Stimulated activated effector memory CD8-positive, alpha-beta T cell treated with anti-CD3 and anti-CD28 coated beads, Interleukin-12 subunit alpha, Interleukin-12 subunit beta, amount 100 ng/mL, for 72 hours (primary cell): ENCODE data around the gene KLHL21.
"Not testable (repeated sequence)": the region's sequence is repeated elsewhere in the genome, so short reads cannot be mapped to it uniquely, and the experiment has no call there.

ENCODE experiments used
- ATAC-seq: fragments of 150-1000 bp; cut with Tn5 transposase; 2 replicates; pipeline ENCODE4 v1.10.0; 2021
- DNase-seq, 2 donors: peaks; one replicate each; pipeline ENCODE4 v3.0.0; 2021 to 2022; ENCODE audit warnings: low spot score in 2 of 2
- H3K27ac Mint-ChIP-seq: one replicate; pipeline ENCODE4 v1.8.0; 2022; ENCODE audit warnings: mild to moderate bottlenecking, mixed read lengths
- H3K36me3 Mint-ChIP-seq: one replicate; pipeline ENCODE4 v1.8.0; 2022; ENCODE audit warnings: mild to moderate bottlenecking, mixed read lengths
- H3K4me1 Mint-ChIP-seq: one replicate; pipeline ENCODE4 v1.8.0; 2022; ENCODE audit warnings: mixed read lengths
- H3K4me3 Mint-ChIP-seq: one replicate; pipeline ENCODE4 v1.8.0; 2022; ENCODE audit warnings: mild to moderate bottlenecking, mixed read lengths
- H3K9me3 Mint-ChIP-seq: one replicate; pipeline ENCODE4 v1.8.0; 2022; ENCODE audit warnings: mixed read lengths

Gene KLHL21, protein sequence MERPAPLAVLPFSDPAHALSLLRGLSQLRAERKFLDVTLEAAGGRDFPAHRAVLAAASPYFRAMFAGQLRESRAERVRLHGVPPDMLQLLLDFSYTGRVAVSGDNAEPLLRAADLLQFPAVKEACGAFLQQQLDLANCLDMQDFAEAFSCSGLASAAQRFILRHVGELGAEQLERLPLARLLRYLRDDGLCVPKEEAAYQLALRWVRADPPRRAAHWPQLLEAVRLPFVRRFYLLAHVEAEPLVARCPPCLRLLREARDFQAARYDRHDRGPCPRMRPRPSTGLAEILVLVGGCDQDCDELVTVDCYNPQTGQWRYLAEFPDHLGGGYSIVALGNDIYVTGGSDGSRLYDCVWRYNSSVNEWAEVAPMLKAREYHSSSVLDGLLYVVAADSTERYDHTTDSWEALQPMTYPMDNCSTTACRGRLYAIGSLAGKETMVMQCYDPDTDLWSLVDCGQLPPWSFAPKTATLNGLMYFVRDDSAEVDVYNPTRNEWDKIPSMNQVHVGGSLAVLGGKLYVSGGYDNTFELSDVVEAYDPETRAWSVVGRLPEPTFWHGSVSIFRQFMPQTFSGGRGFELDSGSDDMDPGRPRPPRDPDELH

DNA sequence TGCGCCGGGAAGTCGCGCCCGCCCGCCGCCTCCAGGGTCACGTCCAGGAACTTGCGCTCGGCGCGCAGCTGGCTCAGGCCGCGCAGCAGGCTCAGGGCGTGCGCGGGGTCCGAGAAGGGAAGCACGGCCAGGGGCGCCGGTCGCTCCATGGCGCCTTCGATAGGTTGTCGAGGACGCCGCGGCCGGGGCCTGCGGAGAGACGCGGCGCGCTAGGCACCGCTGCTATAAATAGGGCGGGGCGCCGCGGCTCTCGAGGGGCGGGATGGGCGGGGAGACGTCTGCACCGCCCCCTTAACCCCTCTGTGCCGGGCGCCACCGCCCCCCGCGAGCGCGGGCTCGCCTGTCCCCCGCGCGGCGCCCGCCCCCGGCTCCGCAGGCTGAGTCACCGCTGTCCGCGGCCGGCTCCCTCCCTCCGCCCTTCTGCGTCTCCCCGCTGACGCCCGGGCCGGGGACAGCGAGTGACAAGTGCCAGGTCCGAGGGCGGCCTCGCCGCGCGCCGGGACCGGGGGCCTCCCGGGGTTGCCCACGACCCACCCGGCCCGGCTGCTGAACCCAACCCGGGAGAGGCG lies at the start of gene KLHL21:
TSS of gene KLHL21 (minus strand) at position 201 of the 569 bp plus-strand sequence. CDS start at position 149, 52 bp downstream.
- Mint-ChIP-seq H3K4me3 (peak within 1 kb of the TSS; percentile 95), H3K36me3 (peaks cover 44% of the 10 kb centered on the region)

DNA sequence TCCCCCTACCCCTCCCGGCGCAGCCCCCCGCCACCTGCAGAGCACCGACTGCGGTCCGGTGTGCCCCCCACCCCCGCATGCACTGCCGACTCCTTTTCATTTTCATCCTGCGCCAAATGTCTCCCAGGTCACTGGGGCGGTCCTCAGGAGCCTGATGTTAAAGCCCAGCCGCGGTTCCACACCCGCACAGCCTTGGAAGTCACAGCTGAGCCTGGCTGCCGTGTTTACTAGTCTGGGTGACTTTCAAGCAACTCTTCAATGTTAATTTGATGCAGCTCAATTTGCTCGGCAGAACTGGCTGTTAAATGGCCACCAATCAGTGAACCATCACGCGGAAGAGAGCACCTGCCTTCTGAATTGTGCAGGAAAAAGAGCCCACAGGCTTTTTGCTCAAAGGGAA lies 49.2 kb upstream of the KLHL21 start:
- Mint-ChIP-seq H3K36me3 (peaks cover 22% of the 10 kb centered on the region), H3K9me3 (no peaks in the 10 kb centered on the region)

More for the DNA sequence above, at the start of gene KLHL21:
- peak; percentile 74 for ATAC-seq
- peak within 1 kb of the TSS; percentile 98 for H3K27ac Mint-ChIP-seq
- peaks cover 13% of the 10 kb centered on the region for H3K4me1 Mint-ChIP-seq
- H3K9me3 Mint-ChIP-seq = no peaks in the 10 kb centered on the region
- peak; percentile 91 to 94 for DNase-seq

DNA sequence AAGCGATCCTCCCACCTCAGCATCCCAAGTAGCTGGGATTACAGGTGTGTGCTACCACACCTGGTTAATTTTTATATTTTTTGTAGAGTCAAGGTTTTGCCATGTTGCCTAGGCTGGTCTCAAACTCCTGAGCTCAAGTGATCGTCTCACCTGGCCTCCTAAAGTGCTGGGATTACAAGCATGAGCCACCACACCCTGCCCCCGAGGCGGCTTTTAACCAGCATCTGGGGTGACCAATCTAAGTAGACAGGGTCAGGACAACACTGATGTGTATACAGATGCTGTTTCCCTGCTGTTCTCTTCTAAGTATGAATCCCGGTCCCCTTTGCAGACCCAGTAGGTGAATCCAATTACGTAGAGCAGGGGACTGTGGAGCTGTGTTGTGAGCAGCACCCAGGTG lies 45.9 kb upstream of the KLHL21 start:
- Mint-ChIP-seq H3K4me1 (no peaks in the 10 kb centered on the region), H3K27ac (no peak overlapping the region), H3K36me3 (peaks cover 45% of the 10 kb centered on the region), H3K9me3 (no peaks in the 10 kb centered on the region), H3K4me3 (no peak overlapping the region)
- DNase-seq = no peak
- no peak for ATAC-seq

More for the DNA sequence above, 49.2 kb upstream of the KLHL21 start:
- no peak overlapping the region for H3K27ac Mint-ChIP-seq
- H3K4me1 Mint-ChIP-seq = no peaks in the 10 kb centered on the region
- DNase-seq = no peak
- H3K4me3 Mint-ChIP-seq = no peak overlapping the region
- ATAC-seq = no peak

DNA sequence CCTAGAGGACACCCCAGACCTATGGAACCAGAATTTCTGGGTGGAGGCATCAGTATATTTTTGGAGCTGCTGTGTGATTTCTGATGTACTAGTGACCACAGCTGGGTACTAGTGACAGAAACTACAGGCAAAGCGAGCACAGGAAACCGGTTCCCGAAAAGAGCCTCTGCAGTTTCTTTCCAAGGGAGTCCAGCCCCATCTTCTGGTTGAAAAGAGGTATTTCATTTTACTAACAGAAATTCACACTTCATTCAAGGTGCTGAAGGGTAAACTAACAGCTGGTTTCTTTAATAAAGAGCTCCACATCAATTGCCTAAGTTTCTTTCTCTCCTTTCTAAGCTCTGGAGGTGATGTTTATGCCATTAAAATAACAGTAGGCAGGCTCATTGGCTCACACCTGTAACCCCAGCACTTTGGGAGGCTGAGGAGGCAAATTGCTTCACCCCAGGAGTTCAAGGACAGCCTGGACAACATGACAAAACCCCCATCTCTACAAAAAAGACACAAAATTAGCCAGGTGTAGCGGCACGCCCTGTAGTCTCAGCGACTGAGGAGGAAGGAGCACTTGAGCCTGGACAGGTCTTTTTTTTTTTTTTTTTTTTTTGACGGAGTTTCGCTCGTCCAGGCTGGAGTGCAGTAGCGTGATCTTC lies 44.0 kb upstream of the KLHL21 start:
- ATAC-seq (peak; percentile 51), DNase-seq (no peak)
- Mint-ChIP-seq H3K27ac (no peak overlapping the region), H3K36me3 (peaks cover 48% of the 10 kb centered on the region), H3K4me3 (no peak overlapping the region), H3K4me1 (no peaks in the 10 kb centered on the region), H3K9me3 (no peaks in the 10 kb centered on the region)

DNA sequence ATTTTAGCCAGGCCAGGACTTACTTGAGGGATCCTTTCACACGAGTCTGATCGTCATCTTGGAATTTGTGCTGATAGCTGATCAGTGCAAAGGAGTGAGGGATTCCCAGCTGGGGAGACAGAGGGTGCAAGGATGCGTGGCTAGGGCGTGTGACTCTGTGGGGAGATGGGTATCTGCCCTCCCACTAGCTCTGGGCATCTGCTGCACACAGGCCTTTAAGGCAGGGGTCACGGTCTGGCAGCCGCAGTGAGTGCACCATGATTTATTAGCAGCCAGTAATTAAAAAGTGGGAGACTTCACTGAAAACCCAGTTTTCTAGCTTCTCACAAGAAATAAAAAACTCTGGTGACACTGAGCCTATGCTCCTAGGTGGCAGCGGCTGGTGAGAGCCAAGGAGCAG lies 42.3 kb upstream of the KLHL21 start:
- Mint-ChIP-seq H3K36me3 (peaks cover 61% of the 10 kb centered on the region), H3K4me3 (no peak overlapping the region), H3K27ac (no peak overlapping the region), H3K9me3 (no peaks in the 10 kb centered on the region), H3K4me1 (no peaks in the 10 kb centered on the region)
- DNase-seq = no peak
- no peak for ATAC-seq

DNA sequence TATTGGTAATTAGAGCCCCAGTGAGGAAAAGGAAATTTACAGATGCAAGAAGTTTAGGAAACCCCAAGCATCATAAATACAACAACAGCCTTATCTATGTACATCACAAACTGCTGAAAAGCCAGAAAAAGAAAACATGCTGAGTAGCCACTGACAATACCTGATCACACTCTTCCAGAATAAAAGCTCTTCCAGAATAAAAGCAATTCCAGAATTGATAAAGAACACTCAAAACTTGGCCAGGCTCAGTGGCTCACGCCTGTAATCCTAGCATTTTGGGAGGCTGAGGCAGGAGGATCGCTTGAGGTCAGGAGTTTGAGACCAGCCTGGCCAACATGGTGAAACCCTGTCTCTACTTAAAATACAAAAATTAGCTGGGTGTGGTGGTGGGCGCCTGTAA lies 38.2 kb upstream of the KLHL21 start:
- not testable (repeated sequence) for H3K9me3 Mint-ChIP-seq, H3K4me3 Mint-ChIP-seq, ATAC-seq, DNase-seq, H3K4me1 Mint-ChIP-seq, H3K27ac Mint-ChIP-seq
- peaks cover 94% of the 10 kb centered on the region for H3K36me3 Mint-ChIP-seq

DNA sequence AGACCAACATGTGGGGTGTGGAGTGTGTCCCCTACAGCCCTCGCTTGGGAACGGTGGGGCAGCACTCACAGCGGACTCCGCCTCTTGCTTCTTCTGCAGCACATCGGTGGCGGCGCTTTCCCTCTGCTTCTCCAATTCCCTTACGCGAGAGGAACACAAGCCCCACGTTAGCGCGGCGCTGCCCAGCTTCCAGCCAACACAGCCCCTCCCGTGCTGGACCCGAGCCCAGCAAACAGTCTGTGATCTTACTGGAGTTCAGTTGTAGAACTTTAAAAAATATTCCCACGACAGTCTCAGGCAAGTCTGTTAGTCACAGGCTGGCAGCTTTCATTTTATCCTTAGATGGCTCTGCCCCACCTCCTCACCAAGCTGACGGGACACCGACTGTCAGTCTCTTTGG lies 35.6 kb upstream of the KLHL21 start:
- Mint-ChIP-seq H3K36me3 (peaks cover 96% of the 10 kb centered on the region), H3K27ac (peak overlapping the region; percentile 37), H3K9me3 (no peaks in the 10 kb centered on the region), H3K4me3 (no peak overlapping the region), H3K4me1 (no peaks in the 10 kb centered on the region)
- no peak for DNase-seq
- ATAC-seq = no peak

DNA sequence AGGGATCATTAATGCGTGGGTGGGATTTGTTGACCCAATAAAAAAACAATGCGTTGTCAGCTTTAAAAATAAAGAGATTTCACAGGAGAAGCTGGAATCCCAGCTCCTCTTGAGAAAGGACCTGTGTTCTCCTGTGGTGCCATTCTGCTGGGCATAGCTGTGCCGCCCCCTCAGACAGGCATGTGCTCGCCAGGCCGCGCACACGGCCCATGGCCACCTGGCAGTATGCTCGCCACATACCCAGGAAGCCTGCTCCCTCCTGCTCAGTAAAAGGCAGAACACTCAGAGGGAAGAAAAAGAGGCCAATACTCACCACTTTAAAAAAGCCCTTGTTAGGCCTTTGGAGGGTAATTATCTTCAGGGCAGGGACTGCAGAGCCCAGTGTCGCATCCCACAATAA lies 35.1 kb upstream of the KLHL21 start:
- peak overlapping the region; percentile 64 for H3K27ac Mint-ChIP-seq
- H3K36me3 Mint-ChIP-seq = peaks cover 96% of the 10 kb centered on the region
- H3K4me3 Mint-ChIP-seq = no peak overlapping the region
- DNase-seq = no peak
- no peak for ATAC-seq
- no peaks in the 10 kb centered on the region for H3K4me1 Mint-ChIP-seq
- no peaks in the 10 kb centered on the region for H3K9me3 Mint-ChIP-seq

DNA sequence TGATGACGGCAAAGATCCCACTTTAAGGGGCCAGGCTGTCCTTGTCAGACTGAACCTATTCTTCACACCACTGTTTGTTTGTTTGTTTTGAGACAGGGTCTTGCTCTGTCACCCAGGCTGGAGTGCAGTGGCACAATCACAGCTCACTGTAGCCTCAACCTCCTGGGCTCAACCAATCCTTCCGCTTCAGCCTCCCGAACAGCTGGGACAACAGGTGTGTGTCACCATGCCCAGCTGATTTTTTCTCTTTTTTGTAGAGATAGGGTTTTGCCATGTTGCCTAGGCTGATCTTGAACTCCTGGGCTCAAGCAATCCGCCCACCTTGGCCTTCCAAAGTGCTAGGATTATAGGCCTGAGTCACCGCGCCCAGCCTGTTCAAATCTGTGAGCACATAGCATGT lies 34.1 kb upstream of the KLHL21 start:
- not testable (repeated sequence) for DNase-seq, H3K4me3 Mint-ChIP-seq, H3K9me3 Mint-ChIP-seq, H3K4me1 Mint-ChIP-seq, ATAC-seq
- H3K36me3 Mint-ChIP-seq = peaks cover 96% of the 10 kb centered on the region
- peak overlapping the region; percentile 64 for H3K27ac Mint-ChIP-seq

DNA sequence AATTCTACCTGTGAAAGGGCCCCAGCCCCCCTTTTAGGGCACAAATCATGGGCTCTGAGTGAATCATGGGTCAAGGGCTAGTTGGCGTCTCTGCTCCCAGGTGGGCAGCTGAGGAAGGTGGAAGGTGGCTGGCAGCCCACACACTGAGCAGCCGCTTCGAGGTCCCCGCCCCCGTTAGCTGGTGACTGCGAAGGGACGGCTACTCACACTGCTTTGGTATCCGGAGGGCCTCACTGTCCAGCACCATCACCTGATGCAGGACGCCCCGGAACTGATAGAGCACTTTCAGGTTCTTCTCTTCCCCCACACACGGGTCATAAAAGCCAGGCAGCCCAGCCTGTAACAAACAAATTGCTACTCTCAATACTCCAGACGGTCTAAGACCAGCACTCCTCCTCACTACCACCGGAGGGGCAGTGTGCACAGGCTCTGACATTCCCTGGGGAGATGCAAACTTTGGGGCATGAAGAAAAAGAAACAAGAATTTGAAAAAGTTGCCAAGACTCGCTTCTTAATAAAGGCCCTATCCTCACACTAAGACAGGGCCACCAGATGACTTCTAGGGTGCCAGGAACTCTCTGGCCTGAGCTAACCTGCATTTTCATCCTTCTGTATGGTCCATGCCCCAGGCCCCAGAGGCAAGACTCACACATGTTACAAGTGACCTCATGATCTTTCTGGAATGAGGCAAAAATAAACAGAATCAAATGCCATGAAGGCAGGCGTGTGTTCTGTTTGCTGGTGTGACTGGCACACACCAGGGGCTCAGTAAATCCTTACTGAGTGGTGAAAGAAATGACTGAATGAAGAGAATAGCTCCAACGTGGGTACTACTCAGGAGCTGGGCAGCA lies 33.5 kb upstream of the KLHL21 start:
- Mint-ChIP-seq H3K4me1 (no peaks in the 10 kb centered on the region), H3K4me3 (no peak overlapping the region), H3K9me3 (no peaks in the 10 kb centered on the region), H3K36me3 (peaks cover 96% of the 10 kb centered on the region), H3K27ac (no peak overlapping the region)
- ATAC-seq (no peak), DNase-seq (no peak)

DNA sequence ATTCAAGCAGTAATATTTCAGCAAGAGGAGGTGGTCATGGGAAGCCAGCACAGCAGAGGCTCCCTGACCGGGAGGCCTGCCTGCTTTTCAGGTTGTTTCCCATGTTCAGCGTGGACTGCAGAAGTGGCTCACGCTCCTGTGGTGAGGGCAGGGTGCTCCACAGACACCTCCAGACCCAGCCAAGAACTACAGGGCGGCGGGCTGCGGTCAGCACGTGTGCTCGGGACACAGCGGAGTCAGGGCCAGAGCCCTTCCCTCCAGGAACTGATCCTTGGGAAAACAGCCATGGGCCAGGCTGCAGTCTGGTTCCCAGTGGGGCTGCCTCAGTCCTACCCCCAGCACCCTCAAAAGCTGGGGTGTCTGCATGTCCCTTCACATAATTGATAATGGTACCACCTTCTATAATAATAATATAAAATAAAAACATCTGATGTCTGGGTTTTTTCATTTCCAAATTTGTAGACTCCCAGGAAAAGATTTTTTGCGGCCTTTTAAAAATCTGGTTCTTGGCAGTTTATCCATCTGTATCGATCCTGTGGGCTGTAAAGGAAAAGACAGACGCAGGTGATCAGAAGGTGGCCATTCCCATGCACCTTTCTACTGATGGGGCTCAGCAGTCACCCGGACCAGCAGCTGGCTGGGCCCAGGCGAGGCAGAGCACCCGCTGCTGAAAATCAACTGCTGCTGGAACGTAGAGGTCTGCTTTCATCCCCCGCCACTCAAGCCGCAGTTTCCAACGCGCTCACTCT lies 32.7 kb upstream of the KLHL21 start:
- H3K27ac Mint-ChIP-seq = peak overlapping the region; percentile 14
- no peaks in the 10 kb centered on the region for H3K4me1 Mint-ChIP-seq
- ATAC-seq (no peak), DNase-seq (no peak)
- no peaks in the 10 kb centered on the region for H3K9me3 Mint-ChIP-seq
- peaks cover 96% of the 10 kb centered on the region for H3K36me3 Mint-ChIP-seq
- H3K4me3 Mint-ChIP-seq = no peak overlapping the region

DNA sequence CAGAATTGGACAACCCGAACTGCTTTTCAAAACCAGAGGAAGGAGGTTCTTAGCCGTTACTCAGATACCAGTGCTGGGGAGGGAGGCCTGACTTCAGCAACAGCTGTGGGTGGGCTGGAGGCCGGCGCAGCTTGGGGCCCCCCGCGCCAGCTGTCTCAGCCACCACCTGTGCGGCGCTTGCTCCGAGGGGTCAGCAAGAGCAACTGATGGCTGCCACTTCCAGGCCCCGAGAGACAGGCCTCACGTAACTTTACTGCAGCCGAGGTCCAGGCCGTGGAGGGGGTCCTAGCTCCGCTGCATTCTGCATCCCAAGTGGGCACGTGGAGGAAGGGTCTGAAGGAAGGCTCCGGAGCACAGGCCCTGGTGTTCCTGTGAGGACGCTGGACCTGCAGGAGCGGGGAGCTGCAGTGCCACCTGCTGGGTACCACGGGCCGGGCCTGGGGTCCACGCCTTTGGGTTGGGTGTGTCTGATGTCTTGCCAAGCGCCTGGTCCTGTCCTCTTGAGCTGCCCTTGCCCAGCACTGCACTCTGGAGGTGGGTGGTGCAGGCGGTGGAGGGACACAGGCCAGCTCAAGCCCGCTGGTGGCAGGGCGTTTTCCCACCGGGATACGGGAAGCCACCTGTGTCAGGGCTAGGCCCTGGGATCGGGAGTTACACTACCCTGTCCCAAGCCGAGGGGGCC lies 31.8 kb upstream of the KLHL21 start:
- ATAC-seq = peak; percentile 68
- peaks cover 96% of the 10 kb centered on the region for H3K36me3 Mint-ChIP-seq
- no peaks in the 10 kb centered on the region for H3K9me3 Mint-ChIP-seq
- DNase-seq = no peak
- H3K4me1 Mint-ChIP-seq = peaks cover 5% of the 10 kb centered on the region
- H3K4me3 Mint-ChIP-seq = no peak overlapping the region
- peak overlapping the region; percentile 14 for H3K27ac Mint-ChIP-seq

DNA sequence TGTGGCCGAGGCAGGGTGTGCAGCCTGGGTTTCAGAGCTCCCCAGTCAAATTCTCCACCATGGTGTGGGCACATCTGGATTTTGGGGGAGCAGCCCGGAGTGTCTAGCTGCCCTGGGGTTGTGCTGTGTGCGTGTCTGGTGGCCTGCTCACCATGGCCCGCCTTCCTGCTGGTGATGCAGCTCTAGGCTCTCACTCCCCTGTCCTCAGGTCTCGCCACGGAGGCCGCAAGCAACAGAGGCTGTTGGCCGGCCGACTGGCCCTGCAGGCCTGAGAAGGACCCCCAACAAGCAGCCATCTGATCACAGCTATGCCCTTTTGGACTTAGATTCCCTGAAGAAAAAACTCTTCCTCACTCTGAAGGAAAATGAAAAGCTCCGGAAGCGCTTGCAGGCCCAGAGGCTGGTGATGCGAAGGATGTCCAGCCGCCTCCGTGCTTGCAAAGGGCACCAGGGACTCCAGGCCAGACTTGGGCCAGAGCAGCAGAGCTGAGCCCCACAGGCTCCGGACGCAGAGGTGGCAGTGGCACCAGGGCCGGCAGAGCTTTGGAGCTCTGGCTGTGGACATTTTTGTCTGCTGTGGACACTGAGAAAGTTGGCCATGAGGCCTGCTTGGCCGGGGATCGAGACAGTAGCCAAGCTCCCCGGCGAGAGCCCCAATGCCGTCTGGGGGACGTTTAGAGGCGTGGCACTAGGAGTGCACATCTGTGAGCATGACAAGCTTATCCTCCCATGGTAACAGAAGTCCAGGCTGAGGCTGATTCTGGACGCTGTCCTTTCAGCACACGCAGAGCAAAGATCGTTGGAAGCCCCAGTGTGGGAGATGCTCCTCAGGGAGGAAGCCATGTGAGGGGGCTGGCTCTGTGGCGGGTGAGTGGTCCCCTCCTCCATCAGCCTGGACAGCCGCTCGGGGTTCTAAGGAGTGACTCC lies 30.2 kb upstream of the KLHL21 start:
- Mint-ChIP-seq H3K27ac (no peak overlapping the region), H3K9me3 (no peaks in the 10 kb centered on the region), H3K4me3 (no peak overlapping the region), H3K36me3 (peaks cover 93% of the 10 kb centered on the region), H3K4me1 (peaks cover 13% of the 10 kb centered on the region)
- ATAC-seq (no peak), DNase-seq (no peak)
